Superior temporal gyrus (tissue), 1 donor: ENCODE data around the gene ALB.

ENCODE experiments used
- DNase-seq: peaks from one replicate; pipeline ENCODE4 v3.0.0-alpha.2; 2016; ENCODE audit errors: extremely low spot score

Gene ALB

GRCh38 chr4:73429826-73430587 is 25.9 kb downstream of the ALB start:
- DNase-seq = no peak

DNA sequence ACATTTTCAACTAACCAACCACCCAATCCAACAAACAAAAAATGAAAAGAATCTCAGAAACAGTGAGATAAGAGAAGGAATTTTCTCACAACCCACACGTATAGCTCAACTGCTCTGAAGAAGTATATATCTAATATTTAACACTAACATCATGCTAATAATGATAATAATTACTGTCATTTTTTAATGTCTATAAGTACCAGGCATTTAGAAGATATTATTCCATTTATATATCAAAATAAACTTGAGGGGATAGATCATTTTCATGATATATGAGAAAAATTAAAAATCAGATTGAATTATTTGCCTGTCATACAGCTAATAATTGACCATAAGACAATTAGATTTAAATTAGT is 27.7 kb downstream of the ALB start:
- DNase-seq = no peak

DNA sequence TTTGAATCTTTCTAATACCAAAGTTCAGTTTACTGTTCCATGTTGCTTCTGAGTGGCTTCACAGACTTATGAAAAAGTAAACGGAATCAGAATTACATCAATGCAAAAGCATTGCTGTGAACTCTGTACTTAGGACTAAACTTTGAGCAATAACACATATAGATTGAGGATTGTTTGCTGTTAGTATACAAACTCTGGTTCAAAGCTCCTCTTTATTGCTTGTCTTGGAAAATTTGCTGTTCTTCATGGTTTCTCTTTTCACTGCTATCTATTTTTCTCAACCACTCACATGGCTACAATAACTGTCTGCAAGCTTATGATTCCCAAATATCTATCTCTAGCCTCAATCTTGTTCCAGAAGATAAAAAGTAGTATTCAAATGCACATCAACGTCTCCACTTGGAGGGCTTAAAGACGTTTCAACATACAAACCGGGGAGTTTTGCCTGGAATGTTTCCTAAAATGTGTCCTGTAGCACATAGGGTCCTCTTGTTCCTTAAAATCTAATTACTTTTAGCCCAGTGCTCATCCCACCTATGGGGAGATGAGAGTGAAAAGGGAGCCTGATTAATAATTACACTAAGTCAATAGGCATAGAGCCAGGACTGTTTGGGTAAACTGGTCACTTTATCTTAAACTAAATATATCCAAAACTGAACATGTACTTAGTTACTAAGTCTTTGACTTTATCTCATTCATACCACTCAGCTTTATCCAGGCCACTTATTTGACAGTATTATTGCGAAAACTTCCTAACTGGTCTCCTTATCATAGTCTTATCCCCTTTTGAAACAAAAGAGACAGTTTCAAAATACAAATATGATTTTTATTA is 28.3 kb downstream of the ALB start:
- DNase-seq = no peak

DNA sequence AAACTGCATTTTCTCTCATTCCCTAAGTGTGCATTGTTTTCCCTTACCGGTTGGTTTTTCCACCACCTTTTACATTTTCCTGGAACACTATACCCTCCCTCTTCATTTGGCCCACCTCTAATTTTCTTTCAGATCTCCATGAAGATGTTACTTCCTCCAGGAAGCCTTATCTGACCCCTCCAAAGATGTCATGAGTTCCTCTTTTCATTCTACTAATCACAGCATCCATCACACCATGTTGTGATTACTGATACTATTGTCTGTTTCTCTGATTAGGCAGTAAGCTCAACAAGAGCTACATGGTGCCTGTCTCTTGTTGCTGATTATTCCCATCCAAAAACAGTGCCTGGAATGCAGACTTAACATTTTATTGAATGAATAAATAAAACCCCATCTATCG is 29.1 kb downstream of the ALB start:
- no peak for DNase-seq

DNA sequence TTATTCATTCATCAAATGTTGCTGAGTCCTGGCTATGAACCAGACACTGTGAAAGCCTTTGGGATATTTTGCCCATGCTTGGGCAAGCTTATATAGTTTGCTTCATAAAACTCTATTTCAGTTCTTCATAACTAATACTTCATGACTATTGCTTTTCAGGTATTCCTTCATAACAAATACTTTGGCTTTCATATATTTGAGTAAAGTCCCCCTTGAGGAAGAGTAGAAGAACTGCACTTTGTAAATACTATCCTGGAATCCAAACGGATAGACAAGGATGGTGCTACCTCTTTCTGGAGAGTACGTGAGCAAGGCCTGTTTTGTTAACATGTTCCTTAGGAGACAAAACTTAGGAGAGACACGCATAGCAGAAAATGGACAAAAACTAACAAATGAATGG is 30.2 kb downstream of the ALB start:
- DNase-seq = no peak

DNA sequence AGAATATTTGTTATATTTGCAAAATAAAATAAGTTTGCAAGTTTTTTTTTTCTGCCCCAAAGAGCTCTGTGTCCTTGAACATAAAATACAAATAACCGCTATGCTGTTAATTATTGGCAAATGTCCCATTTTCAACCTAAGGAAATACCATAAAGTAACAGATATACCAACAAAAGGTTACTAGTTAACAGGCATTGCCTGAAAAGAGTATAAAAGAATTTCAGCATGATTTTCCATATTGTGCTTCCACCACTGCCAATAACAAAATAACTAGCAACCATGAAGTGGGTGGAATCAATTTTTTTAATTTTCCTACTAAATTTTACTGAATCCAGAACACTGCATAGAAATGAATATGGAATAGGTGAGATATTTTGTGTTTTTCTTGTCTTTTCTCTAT is 31.9 kb downstream of the ALB start, which contains the start of gene AFP:
Gene AFP, plus strand, starts transcription at position 238 of the 400 bp plus-strand sequence. Its CDS starts 42 bp downstream, at position 280.
- DNase-seq = no peak

GRCh38 chr4:73436674-73437557 is 32.8 kb downstream of the ALB start:
- no peak for DNase-seq

- no peak for DNase-seq
Observed at GRCh38 chr4:73437558-73437956, 33.5 kb downstream of the ALB start.

DNA sequence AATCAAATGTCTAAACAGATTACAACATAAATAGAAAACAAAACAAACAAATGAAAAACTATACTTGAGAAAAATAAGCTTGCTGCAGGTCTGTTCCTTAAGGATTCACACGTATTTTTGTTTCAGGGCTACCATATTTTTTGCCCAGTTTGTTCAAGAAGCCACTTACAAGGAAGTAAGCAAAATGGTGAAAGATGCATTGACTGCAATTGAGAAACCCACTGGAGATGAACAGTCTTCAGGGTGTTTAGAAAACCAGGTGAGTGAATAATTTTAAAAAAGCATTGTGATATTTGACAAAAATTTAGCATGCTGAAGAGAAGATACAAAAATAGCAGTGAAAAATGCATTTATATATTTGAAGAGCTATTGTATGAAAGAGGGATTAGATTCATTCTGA is 34.0 kb downstream of the ALB start:
- DNase-seq = no peak

- DNase-seq = no peak
Observed at GRCh38 chr4:73438582-73439215, 34.6 kb downstream of the ALB start.

DNA sequence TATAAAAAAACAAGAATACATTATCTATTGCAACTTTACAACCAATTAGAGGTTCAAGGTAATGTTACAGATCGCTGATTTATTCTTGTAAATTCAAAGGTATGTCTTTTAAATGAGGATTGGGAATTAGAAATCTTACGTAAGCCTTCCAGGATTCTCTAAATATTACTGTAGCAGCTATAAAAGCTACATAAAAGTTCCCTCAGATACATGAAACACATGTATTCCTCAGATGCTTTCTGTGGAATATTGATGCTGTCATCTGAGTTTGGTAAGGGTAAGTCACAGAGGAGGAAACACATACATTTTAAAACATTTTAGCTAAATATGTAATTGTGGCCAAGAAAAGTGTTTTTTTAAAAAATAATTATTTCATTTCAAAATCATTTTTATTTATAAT is 35.4 kb downstream of the ALB start:
- no peak for DNase-seq

DNA sequence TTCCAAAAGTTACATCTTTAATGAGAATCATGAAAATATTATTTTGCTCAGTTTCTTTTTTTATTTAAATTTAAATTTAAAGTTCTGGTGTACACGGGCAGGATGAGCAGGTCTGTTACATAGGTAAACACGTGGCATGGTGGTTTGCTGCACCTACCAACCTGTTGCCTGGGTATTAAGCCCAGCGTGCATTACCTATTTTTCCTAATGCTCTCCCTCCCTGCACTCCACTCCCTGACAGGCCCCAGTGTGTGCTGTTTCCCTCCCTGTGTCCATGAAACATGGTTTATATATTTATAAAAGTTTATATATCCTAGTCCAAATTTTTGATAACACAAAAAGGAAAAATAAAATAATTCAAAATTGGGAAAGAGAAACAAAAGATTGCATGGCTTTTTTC is 35.9 kb downstream of the ALB start:
- no peak for DNase-seq

DNA sequence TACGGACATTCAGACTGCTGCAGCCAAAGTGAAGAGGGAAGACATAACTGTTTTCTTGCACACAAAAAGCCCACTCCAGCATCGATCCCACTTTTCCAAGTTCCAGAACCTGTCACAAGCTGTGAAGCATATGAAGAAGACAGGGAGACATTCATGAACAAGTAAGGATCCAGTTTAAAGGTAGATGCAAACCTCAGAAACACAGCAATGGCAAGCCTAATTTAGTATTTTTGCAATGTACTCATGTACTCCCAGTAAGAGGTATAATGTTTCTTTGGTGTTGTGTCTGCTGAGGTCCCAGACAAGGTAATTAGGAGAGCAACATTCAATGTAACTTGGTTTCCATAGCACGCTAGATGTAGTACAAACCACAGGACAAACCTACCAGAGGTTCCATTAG is 36.6 kb downstream of the ALB start:
- DNase-seq = no peak

DNA sequence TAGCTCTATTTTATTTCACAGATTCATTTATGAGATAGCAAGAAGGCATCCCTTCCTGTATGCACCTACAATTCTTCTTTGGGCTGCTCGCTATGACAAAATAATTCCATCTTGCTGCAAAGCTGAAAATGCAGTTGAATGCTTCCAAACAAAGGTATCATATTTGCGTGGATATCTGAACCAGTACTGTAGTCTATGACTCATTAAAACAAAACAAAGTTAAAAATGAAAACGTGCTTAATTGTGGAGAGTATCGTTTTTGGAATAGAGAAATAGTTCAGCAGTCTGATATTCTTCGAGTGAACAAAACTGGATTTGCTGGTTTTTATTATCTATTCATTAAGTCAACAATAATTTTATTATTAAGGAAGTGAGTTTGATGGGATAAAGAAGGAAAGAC is 38.2 kb downstream of the ALB start:
- no peak for DNase-seq

- no peak for DNase-seq
Observed at GRCh38 chr4:73443224-73443623, 39.1 kb downstream of the ALB start.

DNA sequence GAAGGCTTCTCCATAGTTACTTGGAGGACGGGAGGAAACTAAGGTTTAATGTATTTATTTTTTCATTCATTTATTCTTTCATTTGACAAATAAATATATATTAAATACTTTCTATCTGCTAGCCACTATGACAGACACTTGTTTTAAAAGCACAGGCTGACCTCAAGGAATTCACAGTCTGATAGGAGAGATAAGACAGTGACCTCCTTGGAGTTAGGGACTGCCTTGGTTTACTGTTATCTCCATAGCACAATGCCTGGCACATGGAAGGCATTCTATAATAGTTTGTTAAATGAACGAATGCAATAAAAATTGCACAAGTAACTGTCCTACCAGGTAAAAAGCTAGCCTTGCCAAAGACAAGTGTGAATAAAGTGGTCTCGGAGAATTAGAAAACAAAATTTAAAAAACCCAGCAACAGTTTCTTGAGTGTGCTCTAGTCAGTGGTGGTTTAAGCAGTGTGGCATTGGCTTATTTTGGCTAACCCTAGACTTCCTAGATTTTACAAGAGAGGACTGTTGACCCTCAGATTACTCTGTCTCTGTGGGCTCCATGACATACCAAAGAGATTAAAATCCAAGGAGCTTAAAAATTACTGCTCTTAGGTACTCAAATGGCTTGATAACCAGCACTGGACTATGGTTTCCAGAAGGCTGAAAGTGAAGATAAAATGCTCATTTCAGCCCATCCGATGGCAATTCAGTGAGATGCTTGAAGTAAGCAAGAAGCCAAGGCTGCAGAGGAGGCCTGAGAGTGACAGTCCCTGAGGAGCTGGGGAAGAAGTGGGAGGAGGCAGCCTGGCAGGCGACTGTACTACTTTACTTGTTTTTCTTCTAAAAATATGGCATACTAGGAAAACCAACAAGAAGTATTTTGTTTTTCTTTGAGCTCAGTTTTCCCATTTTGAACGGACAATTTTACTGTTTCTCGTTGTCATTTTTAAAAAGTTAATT is 41.6 kb downstream of the ALB start:
- no peak for DNase-seq

- peak; percentile 68 for DNase-seq
Observed at GRCh38 chr4:73446336-73446938, 42.4 kb downstream of the ALB start.

- no peak for DNase-seq
Observed at GRCh38 chr4:73447671-73448070, 43.6 kb downstream of the ALB start.

DNA sequence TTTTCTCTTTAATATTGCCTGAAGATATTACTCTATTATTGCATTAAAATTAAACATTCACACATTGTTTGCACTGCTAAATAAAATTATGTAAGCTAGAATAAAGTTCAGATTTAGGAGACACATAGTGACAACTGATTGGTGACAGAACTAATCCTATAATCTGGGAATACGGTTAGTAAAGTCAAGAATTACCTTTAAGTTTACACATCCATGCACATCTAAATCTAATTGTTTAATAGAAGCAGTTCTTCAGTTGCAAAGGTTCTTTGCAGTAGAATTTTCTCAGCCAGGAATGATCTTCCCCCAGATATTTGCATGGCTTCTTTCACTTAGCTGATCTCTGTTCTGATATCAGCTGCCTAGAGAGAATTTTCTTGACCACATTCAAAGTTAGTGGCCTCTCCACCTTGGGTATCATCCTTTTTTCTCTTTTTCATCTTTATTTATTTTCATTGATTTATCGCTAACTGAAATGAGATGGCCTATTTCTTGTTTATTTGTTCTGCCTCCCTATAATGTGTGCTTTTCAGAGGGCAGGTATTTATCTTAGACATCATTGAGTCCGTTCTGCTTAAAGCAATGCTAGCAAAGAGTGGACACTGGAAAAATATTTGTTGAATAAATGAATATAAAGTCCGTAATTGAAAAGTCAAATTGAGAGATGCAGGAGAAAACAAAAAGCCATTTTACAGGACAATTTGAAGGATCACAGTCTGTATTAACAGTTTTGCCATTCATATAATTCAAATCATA is 44.5 kb downstream of the ALB start:
- DNase-seq = no peak
